HG02678 (cell line): ENCODE measurements around the gene KSR1.
A peak's percentile ranks its signal among the peaks of the same experiment; 100 is the strongest.

Experiments
- ATAC-seq: cut with Tn5 transposase; IDR thresholded peaks from one replicate; pipeline ENCODE4 v1.9.1; 2021; ENCODE audit warnings: mild to moderate bottlenecking, moderate library complexity; ENCODE audit not compliant: unreplicated experiment

Gene KSR1

DNA sequence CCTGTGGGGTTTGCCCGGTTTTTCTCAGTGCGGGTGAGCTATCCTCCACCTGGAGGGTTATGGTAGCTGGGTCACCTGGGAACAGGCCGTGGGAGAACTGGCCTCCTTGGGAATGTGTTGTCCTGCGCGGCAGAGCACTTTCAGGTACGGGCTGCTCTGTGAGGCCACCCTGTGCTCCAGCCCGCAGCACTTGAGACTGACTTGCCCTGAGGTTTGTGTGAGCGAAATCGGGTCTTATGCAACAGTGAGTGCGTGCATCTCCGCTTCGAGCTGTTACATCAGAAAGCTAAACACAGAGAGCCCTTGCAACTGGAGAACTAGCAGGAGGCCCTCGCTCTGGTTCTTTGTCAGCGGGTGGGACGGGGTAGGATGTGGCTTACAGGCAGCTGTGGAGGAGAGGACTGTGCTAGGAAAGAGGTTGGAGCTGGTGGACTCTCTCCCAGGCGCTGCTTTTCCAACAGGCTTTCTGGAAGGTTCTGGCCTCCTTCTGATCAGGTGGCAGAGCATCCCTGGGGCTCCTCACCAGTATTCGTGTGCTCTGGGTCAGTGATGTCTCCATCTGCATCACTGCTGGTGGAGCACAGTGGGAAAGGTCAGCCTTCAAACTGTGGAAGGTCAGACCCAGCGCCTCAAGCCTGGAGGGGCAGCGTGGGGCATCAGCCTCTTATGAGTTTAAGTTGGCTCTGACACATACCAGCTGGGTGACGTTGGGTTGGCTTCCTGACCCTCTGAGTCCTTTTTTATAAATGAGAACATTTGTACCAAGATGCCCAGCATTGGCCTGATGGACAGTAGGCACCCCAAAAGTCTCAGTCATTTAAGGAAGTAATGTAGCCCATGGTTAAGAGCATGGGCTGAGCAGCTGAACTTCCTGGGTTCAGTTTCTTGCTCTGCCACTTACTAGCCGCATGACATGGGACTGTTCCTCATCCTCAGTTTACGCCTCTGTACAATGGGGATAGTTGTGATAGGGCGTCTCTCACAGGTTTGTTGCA is 76.3 kb downstream of the KSR1 start:
- ATAC-seq, result no peak

DNA sequence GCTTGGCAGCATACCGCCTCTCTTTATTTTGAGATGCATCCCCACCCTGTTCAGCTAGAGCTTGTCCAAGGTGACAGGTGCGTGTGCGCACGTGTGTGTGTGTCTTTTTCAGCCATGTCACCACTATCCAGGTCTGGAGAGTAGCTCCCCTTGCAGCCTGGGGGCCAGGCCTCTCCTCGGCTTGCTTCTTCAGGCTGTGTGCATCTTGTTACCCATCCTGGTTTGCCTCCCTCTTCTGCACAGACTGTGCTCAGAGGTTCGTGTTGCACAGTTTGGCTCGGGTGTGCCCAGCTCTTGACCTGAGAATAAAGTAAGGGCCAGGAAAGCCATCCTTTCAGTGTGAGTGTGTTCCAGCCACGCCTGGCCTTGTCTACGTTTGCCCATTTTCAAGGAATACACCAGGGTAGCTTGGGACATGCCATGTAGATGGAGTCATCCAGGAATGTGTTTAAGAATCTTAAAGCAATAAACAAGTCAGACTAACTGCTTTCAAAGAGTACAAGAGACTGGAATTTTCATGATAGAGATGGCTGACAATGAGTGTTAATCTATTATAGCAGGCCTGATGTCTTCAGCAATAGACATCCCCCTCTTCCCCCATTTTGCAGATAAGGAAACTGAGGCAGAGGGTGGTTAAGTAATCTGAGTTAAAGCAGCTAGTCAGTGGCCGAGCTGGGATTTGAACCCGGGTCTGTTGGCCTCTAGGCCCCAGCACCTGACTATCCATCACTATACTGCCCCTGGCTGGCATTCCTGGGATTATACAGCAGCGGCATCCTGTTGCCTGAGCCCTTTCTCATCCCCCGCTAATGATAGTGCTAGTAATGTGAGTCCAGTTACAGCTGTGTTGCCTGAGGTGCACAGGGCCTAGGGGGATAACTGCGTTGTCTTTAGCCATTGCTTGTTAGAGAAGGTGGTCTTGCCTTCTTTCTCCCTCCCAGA is 77.9 kb downstream of the KSR1 start:
- ATAC-seq, result no peak

DNA sequence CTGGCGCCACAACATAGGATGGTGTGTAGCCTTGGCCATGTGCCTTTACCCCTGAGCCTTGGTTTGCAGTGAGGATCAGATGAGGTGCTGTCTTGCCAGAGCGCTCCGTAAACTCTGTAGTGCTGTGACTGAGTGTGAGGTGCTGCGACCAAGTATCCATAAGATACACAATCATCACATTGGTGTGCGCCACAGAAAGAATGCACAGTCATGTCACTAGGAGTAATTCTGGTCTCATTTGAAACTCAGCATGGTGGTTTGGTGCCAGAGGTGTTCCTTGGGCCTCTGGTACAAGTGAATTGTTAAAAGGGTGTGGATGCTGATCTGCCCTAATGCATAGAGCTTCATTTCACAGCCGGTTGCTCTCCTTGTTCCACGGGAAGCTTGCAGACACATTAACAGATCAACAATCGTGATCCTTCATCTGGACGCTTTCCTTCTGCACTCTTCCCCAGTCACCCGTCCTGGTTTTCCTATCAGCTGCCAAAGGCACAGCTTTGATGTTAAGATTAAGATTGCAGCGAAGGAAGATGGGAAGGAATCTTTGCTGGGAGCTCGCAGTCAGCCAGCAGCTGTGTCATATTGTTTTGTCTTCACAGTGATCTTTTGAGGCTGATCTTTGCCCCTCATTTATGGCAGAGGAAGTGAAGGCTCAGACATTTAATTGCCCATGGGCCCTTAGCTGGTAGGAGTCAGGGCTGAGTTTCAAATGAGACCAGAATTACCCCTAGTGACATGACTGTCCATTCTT is 79.1 kb downstream of the KSR1 start:
- no peak for ATAC-seq

DNA sequence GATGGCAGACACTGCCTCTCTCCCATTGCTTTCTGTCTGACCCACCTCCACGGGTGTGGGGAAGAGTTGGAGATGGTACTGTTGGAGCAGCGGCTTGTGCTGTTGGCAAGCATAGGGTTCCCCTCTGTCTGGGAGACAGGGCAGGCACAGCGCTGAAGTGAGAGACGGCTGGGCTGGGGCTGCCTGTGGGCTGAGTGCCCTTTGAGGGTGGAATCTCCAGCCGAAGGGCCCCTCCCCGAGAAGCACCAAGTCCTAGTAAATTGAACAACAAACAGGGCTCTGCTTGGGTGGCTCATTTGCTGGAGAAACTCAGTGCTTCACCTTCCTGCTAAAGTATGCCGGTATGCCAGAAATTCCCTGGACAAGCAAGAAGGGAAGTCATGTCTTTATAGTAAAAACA is 79.7 kb downstream of the KSR1 start:
- ATAC-seq, result no peak

DNA sequence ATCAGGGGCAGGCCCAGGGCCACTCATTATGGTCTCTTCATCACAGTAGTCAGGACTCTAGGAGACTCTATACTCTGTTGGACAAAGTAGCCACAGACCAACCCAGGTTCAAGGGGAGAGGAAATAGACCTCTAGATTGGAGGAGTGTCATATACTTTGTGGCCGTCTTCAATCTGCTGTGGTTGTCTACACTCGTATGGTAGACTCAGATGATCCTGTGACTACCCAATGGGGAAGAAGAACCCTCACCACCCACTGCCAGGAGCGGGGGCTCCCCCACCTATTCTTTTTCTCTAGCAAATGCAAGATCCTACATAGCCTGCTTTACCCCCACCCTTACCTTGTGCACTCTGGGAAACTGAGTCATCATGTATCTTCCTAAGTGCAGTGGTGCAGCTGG is 80.5 kb downstream of the KSR1 start:
- no peak for ATAC-seq

DNA sequence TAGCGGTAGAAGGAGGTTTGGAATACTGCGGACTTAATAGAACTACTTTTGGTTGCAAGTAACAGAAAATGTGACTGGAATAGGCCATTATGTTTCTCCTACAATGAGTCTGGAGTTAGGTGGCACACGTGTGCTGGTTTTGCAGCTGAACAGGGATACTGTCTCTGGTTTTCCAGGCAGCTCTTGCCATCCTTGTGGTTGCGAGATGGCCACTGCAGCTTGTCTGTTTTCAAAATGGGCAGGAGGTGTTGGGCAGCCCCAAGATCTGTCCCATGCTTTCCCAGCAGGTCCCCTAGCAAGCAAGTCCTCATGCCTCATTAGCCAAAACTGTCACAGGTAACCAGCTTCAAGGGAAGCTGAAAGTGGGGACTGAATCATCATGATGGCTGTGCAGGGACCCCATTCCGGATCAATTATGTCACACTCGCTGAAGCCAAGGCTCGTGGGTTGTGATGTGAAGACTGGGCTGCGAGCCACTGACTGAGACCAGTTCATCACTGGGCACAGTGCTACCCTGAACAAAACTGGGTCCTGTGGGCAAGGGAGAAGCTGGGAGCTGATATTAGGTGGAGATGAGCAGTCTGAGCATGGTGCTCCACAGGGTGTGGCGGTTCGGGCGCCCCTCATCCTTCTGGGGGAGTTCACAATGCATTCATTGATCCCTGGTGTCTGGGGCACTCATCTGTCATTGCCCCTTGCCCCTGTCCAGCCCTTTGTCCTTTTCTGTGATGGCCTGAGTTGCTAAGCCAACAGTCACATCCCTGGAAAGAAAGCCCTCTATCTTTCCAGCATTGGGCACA is 82.1 kb downstream of the KSR1 start:
- ATAC-seq, result no peak

DNA sequence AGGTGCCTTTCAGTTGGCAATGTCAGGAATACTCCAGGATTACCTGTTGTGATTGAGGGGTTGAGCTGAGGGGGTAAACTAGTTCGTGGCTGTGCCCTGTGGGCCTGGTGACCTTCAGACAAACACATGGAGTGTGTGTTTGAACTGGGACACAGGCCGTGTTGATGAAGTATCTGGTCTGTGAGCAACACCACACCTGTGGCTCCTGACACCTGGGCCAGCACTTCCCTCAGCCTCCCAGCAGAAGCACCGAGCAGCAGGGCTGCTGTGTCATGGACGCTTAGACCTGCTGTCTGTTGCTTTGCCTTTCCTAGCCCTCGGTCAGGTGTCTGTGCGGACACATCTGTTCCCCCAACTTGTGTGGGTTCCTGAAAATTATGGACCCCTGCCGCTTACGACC is 82.9 kb downstream of the KSR1 start:
- ATAC-seq, result no peak

DNA sequence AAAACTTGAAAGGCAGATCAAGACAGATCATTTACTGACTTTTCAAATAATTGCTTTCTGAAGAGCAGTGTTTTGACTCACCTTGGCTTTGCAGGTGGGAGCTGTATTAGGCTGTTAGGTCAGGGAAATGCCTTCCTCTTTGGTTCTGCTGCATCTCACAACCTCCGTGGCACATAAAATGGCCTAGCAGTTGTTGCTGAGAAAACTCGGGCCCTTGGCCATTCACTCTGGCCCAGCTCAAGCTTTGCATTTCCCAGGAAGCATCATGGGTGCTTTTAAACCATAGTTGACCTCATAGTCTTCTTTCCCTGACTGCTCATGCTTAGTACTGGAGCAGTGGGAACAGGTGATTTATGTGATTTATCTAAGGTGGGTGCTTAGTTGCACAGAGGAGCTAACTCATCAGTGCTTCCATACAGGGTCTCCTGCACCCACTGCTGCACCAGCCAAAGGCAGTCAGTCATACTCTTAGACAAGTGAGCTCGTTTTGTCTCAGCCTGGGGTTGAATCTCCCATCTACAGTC is 83.6 kb downstream of the KSR1 start:
- ATAC-seq, result no peak

DNA sequence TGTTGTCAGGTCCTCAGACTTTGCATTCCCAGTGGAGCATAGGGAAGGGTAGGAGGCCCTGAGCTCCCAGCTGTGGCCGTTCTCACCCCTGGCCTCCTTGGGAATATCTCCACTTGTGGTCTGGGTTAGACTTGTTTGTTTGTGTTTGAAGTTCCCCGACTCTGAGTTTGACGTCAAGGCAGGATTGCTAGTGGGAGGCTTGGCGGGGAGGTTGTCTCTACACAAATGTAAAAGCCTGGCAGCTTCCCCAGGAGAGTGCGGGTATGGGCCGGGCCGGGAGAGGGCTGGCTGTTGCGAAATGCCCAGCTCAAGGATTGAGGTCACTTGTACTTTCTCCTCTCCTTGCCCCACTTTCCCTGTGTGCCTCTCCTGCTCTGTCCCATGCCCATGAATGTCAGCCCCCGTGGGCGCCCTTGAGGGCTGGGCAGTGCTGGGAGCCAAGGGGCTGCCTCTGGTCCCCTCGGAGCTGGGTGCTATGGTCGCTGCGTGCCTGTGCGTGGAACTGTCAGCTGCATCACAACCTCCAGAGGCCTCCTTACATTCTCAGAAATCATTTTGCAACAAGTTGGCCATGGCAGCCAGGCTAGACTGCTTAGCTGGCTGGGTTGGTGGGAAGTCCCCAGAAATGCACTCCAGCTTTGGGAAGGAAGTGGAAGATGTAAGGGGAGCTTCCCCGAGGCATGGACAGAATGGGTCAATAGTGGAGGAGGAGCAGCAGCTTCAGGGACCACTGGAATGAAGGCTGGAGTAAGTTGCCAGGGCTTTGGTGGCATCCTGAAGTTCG is 84.3 kb downstream of the KSR1 start:
- no peak for ATAC-seq

DNA sequence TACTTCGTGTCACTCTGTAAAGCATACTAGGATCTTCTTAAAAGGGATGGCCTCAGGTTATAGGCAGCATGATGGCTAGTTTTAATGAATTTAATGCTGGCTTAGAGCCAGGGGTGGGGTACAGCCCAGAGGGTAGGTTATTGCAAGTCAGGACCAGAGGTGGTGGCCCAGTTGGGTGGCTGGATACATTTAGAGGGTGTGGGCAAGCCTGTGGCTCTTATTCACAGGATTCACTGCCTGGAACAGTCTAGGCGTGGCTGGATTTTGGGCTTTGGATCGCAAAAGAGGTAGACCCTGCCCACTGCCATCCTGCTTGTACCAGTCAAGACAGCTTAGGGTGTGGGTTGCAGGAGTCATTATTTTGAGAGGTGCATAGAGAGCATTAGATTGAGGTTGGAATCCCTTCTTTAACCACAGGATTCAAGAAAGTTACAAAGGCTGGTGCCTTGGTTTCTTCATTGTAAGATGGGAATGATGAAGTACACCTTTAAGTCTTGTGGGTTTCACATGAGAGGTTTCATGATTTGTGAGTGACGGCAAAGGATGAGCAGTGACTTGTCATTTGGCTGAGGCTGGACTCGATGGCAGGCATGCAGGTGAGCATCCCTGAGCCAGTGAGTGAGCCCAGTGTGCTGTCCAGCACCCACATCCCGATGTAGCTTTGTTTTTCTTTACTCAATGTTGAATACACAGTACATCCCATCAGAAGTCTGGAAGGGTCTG is 85.2 kb downstream of the KSR1 start:
- no peak for ATAC-seq

DNA sequence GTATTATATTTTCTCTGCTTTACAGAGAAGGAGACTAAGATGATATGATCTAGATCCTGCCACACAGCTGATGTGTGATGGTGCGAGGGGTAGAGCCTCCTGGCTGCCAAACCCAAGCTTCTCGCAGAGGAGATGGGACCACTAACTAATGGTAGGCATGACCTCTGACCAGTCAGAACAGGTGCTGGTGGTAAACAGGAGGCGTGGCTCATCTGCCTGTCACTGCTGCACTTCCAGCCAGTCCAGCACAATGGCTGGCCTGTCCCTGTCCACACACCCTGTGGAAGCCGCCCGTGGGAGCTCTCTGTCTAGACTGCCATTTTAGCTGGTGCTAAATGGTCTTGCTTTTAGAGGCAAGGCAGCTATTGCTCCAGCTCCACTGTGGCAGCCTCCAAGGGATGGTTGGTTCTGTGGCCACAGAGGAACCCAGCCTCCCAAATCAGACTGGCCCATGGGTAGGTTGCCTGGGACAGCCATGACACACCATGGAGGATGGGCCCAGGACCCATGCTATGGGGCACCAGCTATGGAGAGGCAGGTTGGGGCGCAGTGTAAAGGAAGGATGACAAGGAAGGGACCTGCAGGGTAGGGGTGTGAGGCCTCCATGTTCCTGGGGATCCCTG is 86.7 kb downstream of the KSR1 start:
- ATAC-seq, result no peak

DNA sequence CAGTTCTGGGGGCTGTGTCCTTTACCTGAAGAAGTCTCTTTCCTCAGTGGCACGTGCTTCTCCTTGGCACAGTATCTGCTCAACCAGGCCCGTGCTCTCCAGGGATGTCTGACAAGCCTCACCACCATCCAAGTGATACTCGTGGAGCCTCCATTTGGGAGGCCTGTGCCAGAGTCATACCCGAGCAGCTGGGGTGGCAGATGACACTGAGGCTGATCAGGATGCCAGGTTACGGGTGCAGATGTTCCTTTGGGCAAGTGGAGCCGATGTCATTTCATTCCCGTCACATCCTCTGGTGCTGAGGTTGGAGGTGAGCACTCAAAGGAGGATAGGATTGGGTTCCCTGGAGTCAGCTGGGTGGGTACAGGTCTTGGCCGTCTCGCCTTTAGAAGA is 87.2 kb downstream of the KSR1 start:
- ATAC-seq, result no peak

DNA sequence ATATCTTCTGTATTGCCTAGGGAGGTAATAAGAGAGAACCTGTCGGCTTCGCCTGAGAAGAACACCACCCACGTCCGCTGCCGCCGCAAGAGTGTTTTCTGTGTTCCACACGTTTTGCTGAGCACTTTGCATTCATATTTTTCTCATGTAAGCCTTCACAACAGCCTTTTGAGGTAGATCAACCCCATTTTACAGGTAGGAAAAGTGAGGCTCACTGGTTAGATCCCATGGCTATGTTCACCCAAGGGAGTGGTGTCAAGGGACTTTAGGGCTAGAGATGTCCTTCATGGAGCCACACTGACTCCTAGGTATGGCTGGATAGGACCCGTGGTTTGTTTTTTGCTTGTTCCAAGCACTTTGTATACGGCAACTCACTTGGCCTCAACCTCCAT is 87.7 kb downstream of the KSR1 start:
- ATAC-seq, result no peak

DNA sequence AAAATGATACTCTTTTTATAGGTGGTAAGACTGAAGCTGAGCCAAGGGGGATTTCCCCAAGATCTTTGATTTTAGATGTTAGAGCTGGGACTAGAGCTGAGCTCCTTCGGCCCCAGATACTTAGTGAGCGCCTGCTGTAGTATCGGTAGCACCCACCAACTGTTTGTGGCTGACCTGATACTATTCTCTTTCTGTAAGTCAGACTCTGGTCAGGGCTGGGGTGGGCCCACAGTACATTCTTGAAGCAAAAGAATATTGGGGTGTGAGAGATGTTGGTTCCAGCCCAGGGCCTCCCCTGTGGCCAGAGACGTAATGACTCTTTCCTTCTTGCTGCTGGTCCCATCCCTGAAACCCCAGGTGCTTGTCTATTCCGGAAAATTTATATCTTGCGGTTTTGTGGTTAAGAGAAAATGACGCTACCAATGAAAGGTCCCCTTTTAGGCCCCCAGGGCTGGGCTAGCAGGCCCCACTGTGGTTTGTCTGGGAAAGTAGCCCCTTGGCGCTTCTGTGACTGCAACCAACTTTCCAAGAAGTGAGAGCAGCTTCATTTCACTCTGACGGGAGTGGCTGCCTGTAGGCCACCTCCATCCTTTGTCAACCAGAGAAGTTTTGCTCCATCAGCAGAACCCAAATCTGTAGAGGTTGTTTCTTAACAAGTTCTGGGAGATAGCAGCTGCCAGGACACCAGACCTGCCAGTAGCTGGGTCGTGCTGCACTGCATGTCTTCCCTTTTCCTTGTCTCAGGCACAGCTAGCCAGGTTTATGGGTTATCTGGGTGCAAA is 88.3 kb downstream of the KSR1 start:
- peak; percentile 85 for ATAC-seq

DNA sequence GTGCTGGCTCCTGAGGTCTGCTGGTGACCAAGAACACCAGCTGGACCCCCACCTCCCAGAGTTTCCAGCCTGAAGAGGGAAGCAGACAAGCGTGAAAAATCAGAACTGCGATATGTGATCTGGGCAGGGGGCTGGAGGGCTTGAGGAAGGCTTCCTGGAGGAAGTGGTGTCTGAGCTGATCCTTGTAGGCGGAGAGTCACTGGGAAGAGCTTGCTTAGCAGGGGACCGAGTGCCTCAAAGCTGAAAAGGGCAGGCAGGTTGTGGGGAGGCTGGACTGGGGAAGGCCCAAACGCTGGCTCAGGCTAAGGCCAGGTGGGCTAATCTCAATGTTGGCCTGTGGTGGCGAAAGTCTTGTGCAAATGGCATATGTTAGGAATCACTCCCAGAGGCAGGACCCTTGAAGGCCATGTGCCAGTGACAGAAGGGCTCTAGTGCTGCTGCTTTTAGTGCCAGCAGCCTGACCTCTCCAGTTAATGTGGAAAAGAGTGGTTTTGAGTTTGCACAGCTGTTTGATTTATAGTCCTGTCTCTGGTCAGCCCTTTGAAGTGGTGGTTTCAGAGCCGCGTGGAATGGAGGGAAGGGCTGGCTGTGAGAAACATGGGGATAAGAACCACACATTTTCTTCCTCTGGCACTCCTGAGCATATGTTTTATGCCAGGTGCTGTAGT is 89.4 kb downstream of the KSR1 start:
- ATAC-seq, result no peak

DNA sequence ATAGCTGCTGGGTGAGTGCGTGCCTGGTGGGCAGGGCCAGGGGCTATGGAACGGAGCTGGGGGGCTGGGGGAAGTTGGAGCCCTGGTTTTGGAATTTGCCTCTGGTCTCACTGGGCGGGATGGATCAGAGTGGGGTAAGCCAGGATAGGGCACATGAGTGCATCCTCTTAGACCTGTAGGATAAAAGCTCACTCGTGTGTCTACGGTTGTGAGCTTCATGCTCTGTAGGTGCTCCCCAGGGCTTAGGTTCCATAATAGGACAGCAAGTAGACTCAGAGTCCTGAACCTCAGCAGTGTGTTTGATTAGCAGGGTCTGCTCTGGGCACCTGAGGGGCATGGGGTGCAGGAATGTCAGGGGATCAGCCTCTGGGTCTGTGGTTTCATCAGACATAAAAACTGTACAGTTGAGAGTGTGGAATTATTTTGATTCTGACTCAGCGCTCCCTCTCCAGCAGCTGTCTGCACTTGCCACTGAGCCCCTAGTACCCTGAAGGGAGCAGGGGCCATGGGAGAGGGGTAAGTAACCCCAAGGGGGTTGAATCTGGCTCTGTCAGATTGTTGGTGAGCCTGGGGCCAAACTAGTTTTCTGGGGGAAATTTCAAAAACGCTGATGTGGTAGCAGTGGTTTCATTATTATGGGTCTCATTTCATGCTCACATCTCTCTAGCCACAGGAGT is 90.5 kb downstream of the KSR1 start:
- peak; percentile 24 for ATAC-seq
